DOHH2 (cell line): ENCODE measurements around the gene LEPR.

Source experiments
- H3F3A ChIP-seq: fragments of 200-600 bp; sonication (generic), shearing (Covaris generic); 2 replicates; pipeline ENCODE4 v1.6.0; 2016; ENCODE audit warnings: antibody characterized with exemption, mild to moderate bottlenecking; ENCODE audit not compliant: control insufficient read depth, insufficient read depth
- H3K27ac ChIP-seq: fragments of 200-600 bp; sonication (generic); 2 replicates; pipeline ENCODE4 v1.5.1; 2014; ENCODE audit warnings: low read depth, mild to moderate bottlenecking, low read length, moderate library complexity
- H3K27me3 ChIP-seq: fragments of 200-600 bp; sonication (generic); 2 replicates; pipeline ENCODE4 v1.6.1; 2014; ENCODE audit warnings: mild to moderate bottlenecking, low read length, mixed read lengths; ENCODE audit not compliant: control insufficient read depth
- H3K36me3 ChIP-seq: fragments of 200-600 bp; sonication (generic); 2 replicates; pipeline ENCODE4 v1.6.1; 2014; ENCODE audit warnings: mild to moderate bottlenecking, low read length, moderate library complexity, mixed read lengths; ENCODE audit not compliant: control insufficient read depth
- H3K4me1 ChIP-seq: fragments of 200-600 bp; sonication (generic); 2 replicates; pipeline ENCODE4 v1.6.1; 2014; ENCODE audit warnings: mild to moderate bottlenecking, low read length, mixed read lengths; ENCODE audit not compliant: control insufficient read depth
- H3K4me2 ChIP-seq: fragments of 200-600 bp; sonication (generic); 2 replicates; pipeline ENCODE4 v1.6.0; 2014; ENCODE audit warnings: mild to moderate bottlenecking, low read length, moderate library complexity
- H3K4me3 ChIP-seq: fragments of 200-600 bp; sonication (generic); 2 replicates; pipeline ENCODE4 v1.5.1; 2014; ENCODE audit warnings: mild to moderate bottlenecking, low read length, mixed read lengths
- H3K79me2 ChIP-seq: fragments of 200-600 bp; sonication (generic); 2 replicates; pipeline ENCODE4 v1.6.1; 2014; ENCODE audit warnings: mild to moderate bottlenecking, low read length, mixed read lengths; ENCODE audit not compliant: control insufficient read depth
- H3K9me2 ChIP-seq: fragments of 200-600 bp; sonication (generic); replicated peaks from 2 replicates; pipeline ENCODE4 v1.6.1; 2014; ENCODE audit warnings: mild to moderate bottlenecking, low read length, mixed read lengths; ENCODE audit not compliant: control insufficient read depth
- H3K9me3 ChIP-seq: fragments of 200-600 bp; sonication (generic); 2 replicates; pipeline ENCODE4 v1.6.1; 2014; ENCODE audit warnings: antibody characterized with exemption, low read length, mixed read lengths; ENCODE audit not compliant: control insufficient read depth, insufficient read depth
- H4K20me1 ChIP-seq: fragments of 200-600 bp; sonication (generic); 2 replicates; pipeline ENCODE4 v1.6.0; 2014; ENCODE audit warnings: low read depth, mild to moderate bottlenecking, antibody characterized with exemption, low read length, moderate library complexity; ENCODE audit not compliant: control insufficient read depth, insufficient read depth
- EZH2phosphoT487 ChIP-seq: fragments of 200-600 bp; sonication (generic); IDR thresholded peaks from 2 replicates; pipeline ENCODE4 v1.6.1; 2017; ENCODE audit warnings: borderline replicate concordance, mild to moderate bottlenecking, antibody characterized with exemption, low read length, moderate library complexity, mixed read lengths
- TF ChIP-seq, protein P1 (sequence below): fragments of 200-600 bp; sonication (generic); IDR thresholded peaks from one replicate; pipeline ENCODE4 v1.5.1; 2014; ENCODE audit warnings: antibody characterized with exemption, mild to moderate bottlenecking, low read depth, low read length; ENCODE audit not compliant: poor library complexity, severe bottlenecking

LEPR gene

DNA sequence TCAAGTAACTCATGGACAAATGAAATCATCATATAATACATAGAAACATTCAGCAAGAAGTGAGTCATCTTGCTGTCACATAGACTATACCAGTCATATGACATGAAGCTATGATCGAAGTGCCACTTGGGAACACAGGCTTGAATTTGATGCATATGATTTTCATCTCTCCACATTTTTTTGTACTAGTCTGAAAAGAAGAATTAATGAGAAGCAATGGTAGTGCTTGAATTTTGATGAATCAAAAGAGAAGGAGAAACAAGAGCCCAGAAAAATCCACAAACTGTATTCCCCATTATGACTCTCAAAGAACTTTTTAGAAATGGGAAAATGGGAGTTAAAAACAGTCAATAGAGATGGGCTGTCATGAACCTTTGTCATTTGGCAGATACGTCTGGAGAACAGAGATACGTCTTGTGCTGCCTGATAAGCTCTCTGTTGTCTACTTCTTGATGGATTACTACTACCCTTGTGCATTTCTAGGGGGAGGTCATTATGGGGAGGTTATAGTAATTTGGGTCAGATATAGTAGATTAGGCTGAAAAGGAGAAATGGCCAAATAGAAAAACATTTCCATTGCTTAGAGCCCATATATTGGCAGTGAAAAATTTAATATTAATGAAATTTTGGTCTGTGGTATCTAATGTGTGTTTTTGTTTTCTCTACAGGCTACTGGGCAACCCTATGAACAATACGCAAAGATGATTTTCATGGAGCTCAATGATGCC, 8.0 kb upstream of the LEPR start:
- no peaks in the 10 kb centered on the region for H3K4me1 ChIP-seq
- no peak overlapping the region for H3K4me3 ChIP-seq
- no peaks in the 10 kb centered on the region for H3F3A ChIP-seq
- no peak for TF ChIP-seq EZH2phosphoT487
- TF ChIP-seq, protein P1, sequence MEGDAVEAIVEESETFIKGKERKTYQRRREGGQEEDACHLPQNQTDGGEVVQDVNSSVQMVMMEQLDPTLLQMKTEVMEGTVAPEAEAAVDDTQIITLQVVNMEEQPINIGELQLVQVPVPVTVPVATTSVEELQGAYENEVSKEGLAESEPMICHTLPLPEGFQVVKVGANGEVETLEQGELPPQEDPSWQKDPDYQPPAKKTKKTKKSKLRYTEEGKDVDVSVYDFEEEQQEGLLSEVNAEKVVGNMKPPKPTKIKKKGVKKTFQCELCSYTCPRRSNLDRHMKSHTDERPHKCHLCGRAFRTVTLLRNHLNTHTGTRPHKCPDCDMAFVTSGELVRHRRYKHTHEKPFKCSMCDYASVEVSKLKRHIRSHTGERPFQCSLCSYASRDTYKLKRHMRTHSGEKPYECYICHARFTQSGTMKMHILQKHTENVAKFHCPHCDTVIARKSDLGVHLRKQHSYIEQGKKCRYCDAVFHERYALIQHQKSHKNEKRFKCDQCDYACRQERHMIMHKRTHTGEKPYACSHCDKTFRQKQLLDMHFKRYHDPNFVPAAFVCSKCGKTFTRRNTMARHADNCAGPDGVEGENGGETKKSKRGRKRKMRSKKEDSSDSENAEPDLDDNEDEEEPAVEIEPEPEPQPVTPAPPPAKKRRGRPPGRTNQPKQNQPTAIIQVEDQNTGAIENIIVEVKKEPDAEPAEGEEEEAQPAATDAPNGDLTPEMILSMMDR: no peak
- no peaks in the 10 kb centered on the region for H3K79me2 ChIP-seq
- no peaks in the 10 kb centered on the region for H3K9me2 ChIP-seq
- H4K20me1 ChIP-seq: no peaks in the 10 kb centered on the region
- H3K36me3 ChIP-seq: no peaks in the 10 kb centered on the region
- H3K9me3 ChIP-seq: no peaks in the 10 kb centered on the region
- no peaks in the 10 kb centered on the region for H3K27me3 ChIP-seq
- no peak overlapping the region for H3K27ac ChIP-seq
- H3K4me2 ChIP-seq: no peak overlapping the region

- Histone ChIP-seq H3K79me2 (no peaks in the 10 kb centered on the region), H4K20me1 (no peaks in the 10 kb centered on the region), H3F3A (no peaks in the 10 kb centered on the region), H3K36me3 (no peaks in the 10 kb centered on the region), H3K4me1 (no peaks in the 10 kb centered on the region), H3K4me2 (no peak overlapping the region), H3K27me3 (no peaks in the 10 kb centered on the region), H3K9me2 (no peaks in the 10 kb centered on the region), H3K9me3 (no peaks in the 10 kb centered on the region), H3K27ac (no peak overlapping the region), H3K4me3 (no peak overlapping the region)
- TF ChIP-seq, protein P1: no peak
- TF ChIP-seq EZH2phosphoT487: no peak
Observed at GRCh38 chr1:65412984-65413375, 7.5 kb upstream of the LEPR start.

DNA sequence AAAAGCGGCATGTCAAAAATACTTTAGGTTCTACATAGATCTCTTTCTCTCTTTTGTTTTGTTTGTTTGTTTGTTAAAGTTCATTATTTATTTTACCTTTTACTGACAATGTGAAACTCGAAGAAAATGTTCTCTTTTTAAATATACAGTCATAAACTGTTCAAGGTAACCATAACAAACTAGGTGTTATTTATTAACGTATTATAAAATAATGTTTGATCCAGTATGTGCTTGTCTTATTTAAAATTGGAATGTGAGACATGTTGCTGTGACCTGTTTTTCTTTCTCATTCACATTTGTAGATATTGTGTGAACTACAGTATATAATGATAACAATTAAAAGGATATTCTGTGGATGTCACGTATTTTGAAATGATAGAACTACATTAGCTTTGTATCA, 5.9 kb upstream of the LEPR start:
- Histone ChIP-seq H3K4me3 (no peak overlapping the region), H3K27me3 (no peaks in the 10 kb centered on the region), H3K9me2 (no peaks in the 10 kb centered on the region), H3K79me2 (no peaks in the 10 kb centered on the region), H3K36me3 (no peaks in the 10 kb centered on the region), H3F3A (no peaks in the 10 kb centered on the region), H4K20me1 (no peaks in the 10 kb centered on the region), H3K4me1 (peaks cover 8% of the 10 kb centered on the region), H3K27ac (no peak overlapping the region), H3K4me2 (no peak overlapping the region), H3K9me3 (no peaks in the 10 kb centered on the region)
- no peak for TF ChIP-seq EZH2phosphoT487
- TF ChIP-seq, protein P1: no peak
